ENCODE results near the gene GJA3. TPM values are rescaled to one million over a fixed set of nuclear protein-coding genes. Genes with fewer than 3 reads are reported as not detected.

GJA3 gene
- total and polyA plus RNA-seq, 2 of the 8 experiments (the other 6 are each of a cell fraction or from before 2014, with no cell fraction given) = 0.12 to 0.60 TPM

DNA sequence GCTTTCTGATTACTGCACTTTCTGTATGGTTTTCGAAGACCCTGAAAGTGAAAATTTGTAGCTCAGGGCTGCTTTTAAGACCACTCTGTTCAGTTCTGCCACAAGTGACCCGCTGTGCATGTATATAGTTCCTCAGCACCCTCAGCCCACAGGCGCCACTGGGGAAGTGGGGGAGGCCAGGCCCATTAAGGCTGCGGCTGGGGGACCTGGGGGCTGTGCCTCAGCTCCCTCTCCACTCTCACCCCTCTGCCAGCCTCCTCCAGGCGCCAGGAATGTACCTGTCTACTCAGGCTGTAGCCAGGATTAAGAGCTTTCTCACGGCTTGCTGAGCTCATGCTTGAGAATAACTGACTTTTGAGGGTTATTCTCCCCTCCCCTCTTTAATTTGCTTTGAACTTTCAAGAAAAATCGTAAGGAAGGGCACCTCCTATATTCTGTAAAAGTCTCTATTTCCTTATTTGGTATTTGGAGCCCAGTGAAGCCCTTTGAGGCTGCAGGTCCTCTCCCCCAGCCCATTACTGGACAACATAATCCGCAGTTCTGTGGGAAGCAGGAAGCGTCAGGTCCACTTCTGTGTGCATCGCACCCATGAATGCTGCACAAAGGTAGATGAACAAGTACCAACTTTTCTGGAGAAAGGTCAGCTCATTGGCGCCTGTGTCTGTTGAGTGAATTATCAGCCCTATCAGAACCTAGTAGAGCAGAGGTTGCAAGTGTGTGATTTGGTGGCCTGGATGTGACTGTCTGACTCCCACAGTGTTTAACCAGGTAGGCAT, 29.6 kb downstream of the GJA3 start:
- Histone ChIP-seq H2BK20ac (ENCODE audit: low read length) (no peak overlapping the region), H3K18ac (ENCODE audit: extremely low read depth, low read length) (no peak overlapping the region), H3K4ac (replicated peaks; ENCODE audit: insufficient read length, low read depth, low read length) (no peak overlapping the region), H3K14ac (ENCODE audit: insufficient read length) (no peak overlapping the region), H4K20me1 (replicated peaks in 1 of 2; ENCODE audit: control insufficient read depth in 1 of 2, insufficient read depth in 2 of 2, low read length in 2 of 2) (no peaks in the 10 kb centered on the region), H3K56ac (replicated peaks; ENCODE audit: insufficient read length, low read depth, low read length) (peak overlapping the region; percentile 5), H4K5ac (ENCODE audit: insufficient read length, low read depth, low read length) (no peak overlapping the region), H3K23me2 (ENCODE audit: low read depth, low read length) (peaks cover 25% of the 10 kb centered on the region), H3K9me3 (ENCODE audit: insufficient read depth in 2 of 2, low read depth in 1 of 2, low read length in 1 of 2) (no peaks in the 10 kb centered on the region), H3K27me3 (replicated peaks in 1 of 4; ENCODE audit: control insufficient read depth in 3 of 4, extremely low read depth in 1 of 4, insufficient read depth in 3 of 4, low read length in 3 of 4) (peaks cover 0 to 20% (median 15%) of the 10 kb centered on the region in 4 experiments; a peak in 6 of 7 replicates), H3K36me3 (ENCODE audit: control insufficient read depth in 2 of 4, insufficient read depth in 4 of 4, low read length in 3 of 4) (no peaks in the 10 kb centered on the region), H3K4me2 (ENCODE audit: insufficient read depth in 1 of 2, low read depth in 2 of 2, low read length in 2 of 2) (no peak overlapping the region), H2BK15ac (ENCODE audit: low read length) (no peak overlapping the region), H2AFZ (ENCODE audit: low read length) (no peak overlapping the region), H3K79me2 (ENCODE audit: control insufficient read depth in 1 of 2, insufficient read depth in 2 of 2, low read length in 2 of 2) (no peaks in the 10 kb centered on the region), H2BK120ac (replicated peaks; ENCODE audit: low read depth, low read length) (no peak overlapping the region), H4K91ac (replicated peaks; ENCODE audit: insufficient read length, low read length) (no peak overlapping the region), H2AK5ac (ENCODE audit: low read depth, low read length) (no peak overlapping the region; the same call in 1 of the 2 replicates), H3K27ac (ENCODE audit: low read depth, low read length) (no peak overlapping the region), H3K23ac (ENCODE audit: insufficient read length) (no peak overlapping the region), H3K79me1 (ENCODE audit: low read depth, low read length) (no peaks in the 10 kb centered on the region), H3K4me1 (replicated peaks in 1 of 4; ENCODE audit: control insufficient read depth in 3 of 4, insufficient read depth in 4 of 4, low read length in 3 of 4) (peaks cover 0 to 7% (median 2%) of the 10 kb centered on the region in 4 experiments; a peak in 4 of 7 replicates), H3K9ac (replicated peaks in 1 of 4; ENCODE audit: extremely low read depth in 1 of 4, low read depth in 3 of 4, low read length in 3 of 4) (no peak overlapping the region), H2BK5ac (ENCODE audit: low read depth, low read length) (no peak overlapping the region), H3K4me3 (ENCODE audit: extremely low read depth in 1 of 4, insufficient read depth in 2 of 4, low read depth in 3 of 4, low read length in 4 of 4) (no peak overlapping the region), H4K8ac (ENCODE audit: extremely low read depth, insufficient read depth, low read length) (no peak overlapping the region), H2BK12ac (ENCODE audit: low read depth, low read length) (no peak overlapping the region)
- no peak for FAIRE-seq
- WGBS, 2 experiments (ENCODE audit: extremely low coverage in 1 of 2, insufficient coverage in 1 of 2, insufficient read length in 1 of 2, insufficient replicate concordance in 2 of 2, low coverage in 1 of 2, low lambda C conversion rate in 2 of 2, missing lambda C conversion rate in 1 of 2) = 76% methylated on average over 11 of the region's 11 CpGs; no CpG with 5 or more reads in 1 of the 2 experiments
- POLR2A ChIA-PET (ENCODE audit: partially characterized antibody) = interaction anchor here (1.8 kb wide), 1 partner anchor 10 kb away, joined by 4 read pairs; no protein-coding TSS in a partner anchor
- TF ChIP-seq ZNF274 (IDR thresholded peaks at IDR 0.05; ENCODE audit: borderline replicate concordance, extremely low read depth, low read length) (no peak), SRF (IDR thresholded peaks at IDR 0.05; ENCODE audit: low read depth, low read length) (no peak), RAD21 (IDR thresholded peaks at IDR 0.05 in 1 of 2, conservative IDR thresholded peaks at IDR 0.05 in 1 of 2; ENCODE audit: low read depth in 2 of 2, low read length in 2 of 2) (no peak), TCF12 (IDR thresholded peaks at IDR 0.05; ENCODE audit: low read depth, low read length) (no peak)
- CTCF ChIA-PET (ENCODE audit: partially characterized antibody) = interaction anchor here (0.8 to 1.6 kb wide), 6 partner anchors 10 to 60 kb away, joined by 3 to 6 read pairs (median 4); no protein-coding TSS in a partner anchor
- DNase-seq (ENCODE audit: low read depth in 1 of 2, low spot score in 2 of 2) = no peak
